Body of pancreas (tissue), 4 donors: Measurements from ENCODE around the gene TGM2. TPM values are rescaled to one million over a fixed set of nuclear protein-coding genes. Genes with fewer than 3 reads are reported as not detected.

Source experiments
- ATAC-seq: fragments of 150-250 bp; one replicate; pipeline ENCODE4 v1.9.1; 2016
- DNase-seq, 4 donors: peaks; one replicate each; pipeline ENCODE4 v3.0.0-alpha.2; 2019
- H3K27ac ChIP-seq, 4 donors: fragments of 200-600 bp; sonication (generic); 1 replicate in 3 of 4; 2 replicates in 1 of 4; pipeline versions ENCODE4 v1.5.1 to v1.6.1; 2016 to 2019; ENCODE audit warnings: mild to moderate bottlenecking in 1 of 4, mixed read lengths in 1 of 4, moderate library complexity in 1 of 4
- H3K27me3 ChIP-seq, 2 donors: fragments of 200-600 bp; sonication (generic); one replicate each; pipeline ENCODE4 v1.6.0; 2016; ENCODE audit warnings: mild to moderate bottlenecking in 1 of 2
- H3K36me3 ChIP-seq, 2 donors: fragments of 200-600 bp; sonication (generic); replicated peaks in 1 of 2; 2 replicates each; pipeline ENCODE4 v1.5.1; 2016; ENCODE audit warnings: low read depth in 2 of 2; ENCODE audit not compliant: insufficient read depth in 1 of 2
- H3K4me1 ChIP-seq: fragments of 200-600 bp; sonication (generic); one replicate; pipeline ENCODE4 v1.6.0; 2016
- H3K4me3 ChIP-seq, 2 donors: fragments of 200-600 bp; sonication (generic); 1 replicate in 1 of 2; 2 replicates in 1 of 2; pipeline ENCODE4 v1.5.1; 2016 to 2019
- H3K9me3 ChIP-seq, 3 donors: fragments of 200-600 bp; sonication (generic); 1 replicate in 2 of 3; 2 replicates in 1 of 3; pipeline ENCODE4 v1.5.1; 2016
- CTCF ChIP-seq, 7 experiments: fragments of 450-650 bp in 4 of 7; fragments of 200-600 bp in 3 of 7; sonication (generic) in 3 of 7; IDR thresholded peaks; one replicate each; pipeline ENCODE4 v1.5.1; 2016 to 2019; ENCODE audit warnings: antibody characterized with exemption in 7 of 7
- POLR2A ChIP-seq, 3 donors: fragments of 450-650 bp; IDR thresholded peaks; one replicate each; pipeline ENCODE4 v1.6.1; 2016; ENCODE audit warnings: antibody characterized with exemption in 3 of 3, mild to moderate bottlenecking in 2 of 3
- WGBS, 2 donors: methylation state at CpG; one replicate each; pipeline ENCODE4 v1.1.5; 2017; 5-methylcytosine and 5-hydroxymethylcytosine counted together
- intact Hi-C: fragments of 100-400 bp; cut with DNase I; formaldehyde crosslinking; loops from one replicate; pipeline ENCODE4 v1.15.1; 2023
- total RNA-seq, 2 donors: library from RNA; depleted of rRNA; stranded (reverse); fragments of >200 nt; gene quantifications; one replicate each; pipeline ENCODE4 v1.1.0, GENCODE V29; 2016

TGM2 gene
- total RNA-seq, 2 donors from 2014 or later = 17.1 to 27.5 TPM

- no peaks in the 10 kb centered on the region for H3K9me3 ChIP-seq
- no peak overlapping the region for H3K4me3 ChIP-seq
- ATAC-seq = no peak
- H3K36me3 ChIP-seq = no peaks in the 10 kb centered on the region
- no peaks in the 10 kb centered on the region for H3K27me3 ChIP-seq
- no peak overlapping the region for H3K27ac ChIP-seq
- WGBS, 2 donors = 83% methylated on average over 4 to 14 of the region's 14 CpGs
- DNase-seq = no peak
- intact Hi-C loops = no loop called here
- no peak for TF ChIP-seq POLR2A (IDR thresholded peaks at IDR 0.05)
- no peak for TF ChIP-seq CTCF (IDR thresholded peaks at IDR 0.05)
- peaks cover 13% of the 10 kb centered on the region for H3K4me1 ChIP-seq
These were observed 52.7 kb downstream of the TGM2 start for GRCh38 chr20:38112261-38112929.

- DNase-seq = no peak
- ATAC-seq = no peak
- Histone ChIP-seq H3K4me1 (peaks cover 13% of the 10 kb centered on the region), H3K9me3 (no peaks in the 10 kb centered on the region), H3K36me3 (no peaks in the 10 kb centered on the region), H3K27me3 (no peaks in the 10 kb centered on the region), H3K4me3 (no peak overlapping the region), H3K27ac (no peak overlapping the region)
- 74 to 89% methylated on average over 8 of the region's 8 CpGs for WGBS, 2 donors
- TF ChIP-seq POLR2A (IDR thresholded peaks at IDR 0.05) (no peak), CTCF (IDR thresholded peaks at IDR 0.05) (no peak)
- intact Hi-C loops = no loop called here
These were observed 53.5 kb downstream of the TGM2 start for GRCh38 chr20:38111366-38112232.

- no peaks in the 10 kb centered on the region for H3K27me3 ChIP-seq
- TF ChIP-seq CTCF (IDR thresholded peaks at IDR 0.05) = no peak
- TF ChIP-seq POLR2A (IDR thresholded peaks at IDR 0.05) = no peak
- 91 to 94% methylated on average over 8 of the region's 8 CpGs for WGBS, 2 donors
- H3K27ac ChIP-seq = peak overlapping the region; percentile 8 to 56 (median 24)
- intact Hi-C loops = no loop called here
- ATAC-seq (no peak), DNase-seq (no peak)
- H3K4me1 ChIP-seq = peaks cover 13% of the 10 kb centered on the region
- no peaks in the 10 kb centered on the region for H3K9me3 ChIP-seq
- H3K4me3 ChIP-seq = no peak overlapping the region
- H3K36me3 ChIP-seq = no peaks in the 10 kb centered on the region
These were observed 54.4 kb downstream of the TGM2 start for GRCh38 chr20:38110525-38111178.

GRCh38 chr20:38109591-38110524 lies 55.2 kb downstream of the TGM2 start:
- H3K4me1 ChIP-seq = peaks cover 13% of the 10 kb centered on the region
- peak overlapping the region in 3 of 4 donors; percentile 25 to 56 (median 26) for H3K27ac ChIP-seq
- ATAC-seq (peak; percentile 59), DNase-seq (peak in 3 of 4 donors; percentile 37 to 69 (median 47))
- H3K4me3 ChIP-seq = no peak overlapping the region
- WGBS, 2 donors = 62 to 83% methylated on average over 8 of the region's 8 CpGs
- no peaks in the 10 kb centered on the region for H3K27me3 ChIP-seq
- TF ChIP-seq POLR2A (IDR thresholded peaks at IDR 0.05) (no peak), CTCF (IDR thresholded peaks at IDR 0.05) (no peak)
- no peaks in the 10 kb centered on the region for H3K9me3 ChIP-seq
- H3K36me3 ChIP-seq = no peaks in the 10 kb centered on the region
- intact Hi-C loops = no loop called here
